Gastrocnemius medialis (tissue), 4 donors: ENCODE measurements around the gene SYT9. TPM values are rescaled to one million over a fixed set of nuclear protein-coding genes. Genes with fewer than 3 reads are reported as not detected.

ENCODE experiments used
- ATAC-seq, 2 donors: fragments of 150-250 bp; one replicate each; pipeline ENCODE4 v1.9.1; 2016
- DNase-seq, 2 donors: peaks; one replicate each; pipeline ENCODE4 v3.0.0-alpha.2; 2019
- H3K27ac ChIP-seq, 4 donors: fragments of 200-600 bp; sonication (generic); 1 replicate in 1 of 4; 2 replicates in 3 of 4; pipeline ENCODE4 v1.5.1; 2016 to 2018; ENCODE audit warnings: mild to moderate bottlenecking in 2 of 4, moderate library complexity in 1 of 4
- H3K27me3 ChIP-seq, 3 donors: fragments of 200-600 bp; sonication (generic) in 2 of 3; 1 replicate in 1 of 3; 2 replicates in 2 of 3; pipeline versions ENCODE4 v1.5.1 to v1.6.0; 2016 to 2019; ENCODE audit warnings: mild to moderate bottlenecking in 1 of 3, moderate library complexity in 1 of 3
- H3K36me3 ChIP-seq, 2 donors: fragments of 200-600 bp; sonication (generic) in 1 of 2; one replicate each; pipeline ENCODE4 v1.5.1; 2017 to 2018
- H3K4me1 ChIP-seq, 2 donors: fragments of 200-600 bp; sonication (generic) in 1 of 2; one replicate each; pipeline ENCODE4 v1.5.1; 2016 to 2017; ENCODE audit warnings: mild to moderate bottlenecking in 2 of 2
- H3K4me3 ChIP-seq, 4 donors: fragments of 200-600 bp; sonication (generic) in 3 of 4; 1 replicate in 1 of 4; 2 replicates in 3 of 4; pipeline ENCODE4 v1.5.1; 2016 to 2019; ENCODE audit warnings: mild to moderate bottlenecking in 2 of 4
- H3K9me3 ChIP-seq, 3 donors: fragments of 200-600 bp; sonication (generic) in 2 of 3; 1 replicate in 1 of 3; 2 replicates in 2 of 3; pipeline ENCODE4 v1.5.1; 2016 to 2019
- CTCF ChIP-seq, 5 experiments: fragments of 450-650 bp in 3 of 5; fragments of 200-600 bp in 2 of 5; sonication (generic) in 2 of 5; IDR thresholded peaks in 4 of 5; conservative IDR thresholded peaks in 1 of 5; 1 replicate in 4 of 5; 2 replicates in 1 of 5; pipeline ENCODE4 v1.5.1; 2016 to 2019; ENCODE audit warnings: antibody characterized with exemption in 5 of 5, mild to moderate bottlenecking in 3 of 5, moderate library complexity in 3 of 5
- POLR2A ChIP-seq, 2 donors: fragments of 450-650 bp; IDR thresholded peaks; one replicate each; pipeline ENCODE4 v1.6.1; 2017; ENCODE audit warnings: antibody characterized with exemption in 2 of 2, mild to moderate bottlenecking in 2 of 2, moderate library complexity in 2 of 2
- in situ Hi-C, 4 donors: fragments of 200-750 bp; cut with MboI; loops; one replicate each; pipeline versions ENCODE4 v1.15.0 to v1.8.0; 2017; ENCODE audit warnings: low sequenced_read_pairs in 4 of 4
- intact Hi-C: fragments of 100-400 bp; cut with DNase I; formaldehyde crosslinking; loops from one replicate; pipeline ENCODE4 v1.15.1; 2023; ENCODE audit warnings: low total_unique reads
- total RNA-seq, 4 donors: library from RNA; depleted of rRNA; stranded (reverse); fragments of >200 nt; gene quantifications; one replicate each; pipeline versions ENCODE4 v1.1.0 to v1.2.3, GENCODE V29; 2016

Gene SYT9
- total RNA-seq, 4 donors from 2014 or later = 0.09 TPM; not detected in 3

DNA sequence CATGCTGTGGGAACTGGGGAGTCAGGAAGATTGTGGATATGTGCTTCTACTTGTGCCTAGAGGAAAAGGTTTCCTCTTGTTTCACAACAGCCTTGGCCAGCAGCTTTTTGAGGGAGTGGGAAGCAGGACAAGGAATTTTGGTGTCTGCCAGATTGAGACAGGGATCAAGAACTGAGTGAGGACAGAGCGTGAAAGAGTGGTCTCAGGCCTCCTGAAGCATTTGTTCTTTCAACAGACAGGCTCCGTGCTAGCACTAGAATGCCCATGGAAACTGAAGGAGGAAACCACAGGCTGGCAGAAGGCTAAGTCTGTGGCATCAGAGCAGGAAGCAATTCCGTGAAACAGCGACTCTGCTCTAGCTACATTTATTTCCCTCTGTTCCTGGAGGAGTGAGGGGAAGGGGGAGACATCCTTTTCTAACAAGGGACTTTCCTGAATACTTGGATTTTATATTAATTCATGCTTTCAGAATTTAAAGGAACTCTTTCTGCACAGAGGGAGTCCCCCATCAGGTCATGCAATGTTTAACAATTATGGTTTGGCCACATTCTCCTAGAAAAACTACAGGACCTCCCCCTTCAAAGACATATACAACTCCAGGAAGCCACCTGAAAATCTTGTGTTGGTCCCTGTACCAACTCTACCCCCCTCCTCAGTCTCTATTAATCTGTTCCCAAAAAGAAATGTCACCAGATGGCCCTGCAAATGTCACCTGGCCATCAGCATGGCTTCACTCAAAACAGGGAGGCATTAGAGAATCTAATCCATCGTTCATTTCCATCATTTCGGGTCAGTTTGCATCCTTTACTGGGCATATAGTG lies 96.1 kb downstream of the SYT9 start:
- in situ Hi-C loops (no loop called here), intact Hi-C loops (no loop called here)
- Histone ChIP-seq H3K27me3 (no peaks in the 10 kb centered on the region), H3K4me1 (no peaks in the 10 kb centered on the region), H3K36me3 (no peaks in the 10 kb centered on the region), H3K9me3 (no peaks in the 10 kb centered on the region), H3K4me3 (no peak overlapping the region), H3K27ac (no peak overlapping the region)
- DNase-seq (no peak), ATAC-seq (no peak)
- no peak for TF ChIP-seq POLR2A (IDR thresholded peaks at IDR 0.05)
- no peak for TF ChIP-seq CTCF (IDR thresholded peaks at IDR 0.05 in 4 of 5, conservative IDR thresholded peaks at IDR 0.05 in 1 of 5)

GRCh38 chr11:7348432-7349304 lies 97.0 kb downstream of the SYT9 start:
- Histone ChIP-seq H3K4me3 (no peak overlapping the region), H3K36me3 (no peaks in the 10 kb centered on the region), H3K9me3 (no peaks in the 10 kb centered on the region), H3K4me1 (no peaks in the 10 kb centered on the region), H3K27me3 (no peaks in the 10 kb centered on the region), H3K27ac (no peak overlapping the region)
- no peak for DNase-seq
- intact Hi-C loops (no loop called here), in situ Hi-C loops (no loop called here)
- peak; percentile 56 to 71 for ATAC-seq
- no peak for TF ChIP-seq CTCF (IDR thresholded peaks at IDR 0.05 in 4 of 5, conservative IDR thresholded peaks at IDR 0.05 in 1 of 5)
- TF ChIP-seq POLR2A (IDR thresholded peaks at IDR 0.05) = no peak

DNA sequence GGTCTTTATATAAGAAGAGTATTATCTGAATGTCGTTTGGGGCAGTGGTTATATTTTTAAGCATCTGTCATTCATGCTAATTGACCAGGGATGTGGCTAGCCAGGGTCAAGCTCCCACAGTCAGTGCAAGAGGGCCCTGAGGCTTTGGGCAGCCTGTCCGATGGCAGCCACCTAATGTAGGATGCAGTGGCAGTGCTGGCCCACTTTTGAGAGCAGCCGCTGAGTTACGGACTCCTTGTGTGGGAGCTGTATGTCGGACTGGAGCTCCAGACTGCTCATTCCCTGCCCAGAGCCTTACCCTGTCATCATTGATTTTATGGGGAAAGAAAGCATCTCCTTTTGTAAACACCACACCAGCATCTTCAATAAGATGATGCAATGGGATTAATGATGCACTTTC lies 99.5 kb downstream of the SYT9 start:
- Histone ChIP-seq H3K27ac (no peak overlapping the region), H3K27me3 (no peaks in the 10 kb centered on the region), H3K4me1 (no peaks in the 10 kb centered on the region), H3K36me3 (no peaks in the 10 kb centered on the region), H3K4me3 (no peak overlapping the region), H3K9me3 (no peaks in the 10 kb centered on the region)
- intact Hi-C loops = no loop called here
- in situ Hi-C loops = no loop called here
- no peak for TF ChIP-seq POLR2A (IDR thresholded peaks at IDR 0.05)
- no peak for TF ChIP-seq CTCF (IDR thresholded peaks at IDR 0.05 in 4 of 5, conservative IDR thresholded peaks at IDR 0.05 in 1 of 5)
- DNase-seq (no peak), ATAC-seq (no peak)

- intact Hi-C loops = no loop called here
These were observed 101.4 kb downstream of the SYT9 start for GRCh38 chr11:7353100-7353499.

More at GRCh38 chr11:7353100-7353499, 101.4 kb downstream of the SYT9 start:
- DNase-seq (no peak), ATAC-seq (no peak)
- Histone ChIP-seq H3K4me3 (no peak overlapping the region), H3K4me1 (no peaks in the 10 kb centered on the region), H3K27ac (no peak overlapping the region), H3K27me3 (no peaks in the 10 kb centered on the region), H3K36me3 (no peaks in the 10 kb centered on the region), H3K9me3 (no peaks in the 10 kb centered on the region)
- TF ChIP-seq POLR2A (IDR thresholded peaks at IDR 0.05) = no peak
- TF ChIP-seq CTCF (IDR thresholded peaks at IDR 0.05 in 4 of 5, conservative IDR thresholded peaks at IDR 0.05 in 1 of 5) = no peak
- in situ Hi-C loops = no loop called here
